Small intestine (tissue), 7 donors: Measurements from ENCODE around the gene SPATA31C1. TPM values are rescaled to one million over a fixed set of nuclear protein-coding genes. Genes with fewer than 3 reads are reported as not detected.

Source experiments
- DNase-seq, 2 donors: peaks; one replicate each; pipeline versions ENCODE4 v3.0.0 to v3.0.0-alpha.2; 2013
- FAIRE-seq: peaks from 2 replicates; lab custom pipeline; 2012; peaks lifted over from hg19 to GRCh38; lab: Jason Lieb, UNC
- H3K27ac ChIP-seq, 3 donors: one replicate each; pipeline ENCODE4 v1.5.1; 2013; ENCODE audit warnings: low read length in 2 of 3, mild to moderate bottlenecking in 2 of 3, control low read depth in 1 of 3, inconsistent platforms in 1 of 3, low read depth in 1 of 3, moderate library complexity in 1 of 3
- H3K27me3 ChIP-seq, 3 donors: one replicate each; pipeline ENCODE4 v1.6.1; 2013; ENCODE audit warnings: low read length in 3 of 3, inconsistent platforms in 1 of 3; ENCODE audit not compliant: control insufficient read depth in 3 of 3, insufficient read depth in 3 of 3
- H3K36me3 ChIP-seq, 3 donors: one replicate each; pipeline ENCODE4 v1.6.1; 2013; ENCODE audit warnings: low read length in 3 of 3, inconsistent platforms in 1 of 3, low read depth in 1 of 3, mild to moderate bottlenecking in 1 of 3, moderate library complexity in 1 of 3; ENCODE audit not compliant: control insufficient read depth in 3 of 3, insufficient read depth in 2 of 3
- H3K4me1 ChIP-seq, 3 donors: one replicate each; pipeline ENCODE4 v1.6.1; 2013; ENCODE audit warnings: low read length in 2 of 3, inconsistent platforms in 1 of 3, low read depth in 1 of 3, mild to moderate bottlenecking in 1 of 3, moderate library complexity in 1 of 3; ENCODE audit not compliant: control insufficient read depth in 3 of 3, insufficient read depth in 2 of 3
- H3K4me3 ChIP-seq, 3 donors: one replicate each; pipeline ENCODE4 v1.5.1; 2013; ENCODE audit warnings: low read length in 3 of 3, control low read depth in 1 of 3, inconsistent platforms in 1 of 3, low read depth in 1 of 3, mild to moderate bottlenecking in 1 of 3, moderate library complexity in 1 of 3
- H3K9me3 ChIP-seq, 2 donors: one replicate each; pipeline ENCODE4 v1.6.1; 2013; ENCODE audit warnings: low read depth in 1 of 2, low read length in 1 of 2; ENCODE audit not compliant: control insufficient read depth in 2 of 2, insufficient read depth in 1 of 2
- WGBS, 3 donors: extraction: QIAGEN DNeasy Blood & Tissue Kit; methylation state at CpG; one replicate each; pipeline ENCODE4 v1.1.7; 2013; 5-methylcytosine and 5-hydroxymethylcytosine counted together
- polyA plus RNA-seq, 4 donors: library from polyadenylated mRNA; stranded (reverse) in 3 of 4; unstranded in 1 of 4; fragments of 200-250 nt in 3 of 4; fragments of 120-200 nt in 1 of 4; gene quantifications; one replicate each; pipeline versions ENCODE4 v1.2.1 to v1.2.3, GENCODE V29; 2013
- donor health status: healthy with polysubstance abuse.
- donor health status: control.
- donor health status: control.
- donor health status: Bipolar disorder and iron deficiency.
- donor health status: healthy.

Gene SPATA31C1
- polyA plus RNA-seq, 4 donors: 0.13 TPM; not detected in 3

GRCh38 chr9:87954230-87954629 is 36.5 kb downstream of the SPATA31C1 start:
- Histone ChIP-seq H3K4me3 (no peak overlapping the region), H3K36me3 (no peaks in the 10 kb centered on the region), H3K27me3 (no peaks in the 10 kb centered on the region), H3K27ac (peak overlapping the region in 1 of 3 donors; percentile 27), H3K4me1 (no peaks in the 10 kb centered on the region), H3K9me3 (peaks cover 0 to 21% of the 10 kb centered on the region in 2 donors)
- FAIRE-seq (no peak), DNase-seq (peak; percentile 32 to 59)
- WGBS, 3 donors: 43 to 66% (median 44%) methylated on average over 3 of the region's 3 CpGs

- no peaks in the 10 kb centered on the region for H3K27me3 ChIP-seq
- DNase-seq (no peak), FAIRE-seq (no peak)
- WGBS, 3 donors: 69 to 92% (median 77%) methylated on average over 7 of the region's 7 CpGs
- no peak overlapping the region for H3K27ac ChIP-seq
- H3K36me3 ChIP-seq: no peaks in the 10 kb centered on the region
- no peak overlapping the region for H3K4me3 ChIP-seq
- H3K4me1 ChIP-seq: peaks cover 0 to 15% (median 5%) of the 10 kb centered on the region in 3 donors
- H3K9me3 ChIP-seq: peaks cover 0 to 23% of the 10 kb centered on the region in 2 donors
Measured at GRCh38 chr9:87957839-87958238, 40.1 kb downstream of the SPATA31C1 start.

- H3K36me3 ChIP-seq: no peaks in the 10 kb centered on the region
- H3K27me3 ChIP-seq: no peaks in the 10 kb centered on the region
- DNase-seq (peak in 1 of 2 donors; percentile 61), FAIRE-seq (no peak)
- peaks cover 0 to 15% (median 5%) of the 10 kb centered on the region in 3 donors for H3K4me1 ChIP-seq
- peaks cover 0 to 23% of the 10 kb centered on the region in 2 donors for H3K9me3 ChIP-seq
- WGBS, 3 donors: 59 to 85% (median 62%) methylated on average over 1 of the region's 1 CpG
- H3K27ac ChIP-seq: no peak overlapping the region
- H3K4me3 ChIP-seq: no peak overlapping the region
Measured at GRCh38 chr9:87958591-87958990, 40.8 kb downstream of the SPATA31C1 start.

- 8 to 32% (median 21%) methylated on average over 4 of the region's 4 CpGs for WGBS, 3 donors
- H3K4me1 ChIP-seq: peaks cover 0 to 15% (median 5%) of the 10 kb centered on the region in 3 donors
- DNase-seq (peak in 1 of 2 donors; percentile 93), FAIRE-seq (no peak)
- peaks cover 0 to 23% of the 10 kb centered on the region in 2 donors for H3K9me3 ChIP-seq
- H3K36me3 ChIP-seq: peaks cover 0 to 7% (median 0%) of the 10 kb centered on the region in 3 donors
- peak overlapping the region in 2 of 3 donors; percentile 49 to 68 for H3K27ac ChIP-seq
- H3K4me3 ChIP-seq: no peak overlapping the region
- H3K27me3 ChIP-seq: no peaks in the 10 kb centered on the region
Measured at GRCh38 chr9:87959916-87960581, 42.3 kb downstream of the SPATA31C1 start.

GRCh38 chr9:87963770-87964169 is 46.0 kb downstream of the SPATA31C1 start:
- H3K4me1 ChIP-seq: peaks cover 0 to 15% (median 5%) of the 10 kb centered on the region in 3 donors
- WGBS, 3 donors: 86 to 89% (median 88%) methylated on average over 6 of the region's 6 CpGs
- H3K27ac ChIP-seq: no peak overlapping the region
- FAIRE-seq (no peak), DNase-seq (no peak)
- no peaks in the 10 kb centered on the region for H3K27me3 ChIP-seq
- H3K36me3 ChIP-seq: peaks cover 0 to 28% (median 0%) of the 10 kb centered on the region in 3 donors
- H3K4me3 ChIP-seq: no peak overlapping the region
- peaks cover 0 to 15% of the 10 kb centered on the region in 2 donors for H3K9me3 ChIP-seq

GRCh38 chr9:87964826-87965225 is 47.1 kb downstream of the SPATA31C1 start:
- no peak overlapping the region for H3K4me3 ChIP-seq
- H3K27ac ChIP-seq: no peak overlapping the region
- FAIRE-seq: no peak
- peaks cover 0 to 5% of the 10 kb centered on the region in 2 donors for H3K9me3 ChIP-seq
- peaks cover 0 to 15% (median 5%) of the 10 kb centered on the region in 3 donors for H3K4me1 ChIP-seq
- no peaks in the 10 kb centered on the region for H3K27me3 ChIP-seq
- H3K36me3 ChIP-seq: peaks cover 0 to 39% (median 0%) of the 10 kb centered on the region in 3 donors
- no peak for DNase-seq
- 62 to 76% (median 69%) methylated on average over 4 of the region's 4 CpGs for WGBS, 3 donors

- DNase-seq (no peak), FAIRE-seq (no peak)
- 78 to 85% (median 81%) methylated on average over 6 of the region's 6 CpGs for WGBS, 3 donors
- Histone ChIP-seq H3K27me3 (no peaks in the 10 kb centered on the region), H3K27ac (no peak overlapping the region), H3K36me3 (peaks cover 0 to 64% (median 0%) of the 10 kb centered on the region in 3 donors), H3K4me1 (peaks cover 0 to 2% (median 0%) of the 10 kb centered on the region in 3 donors), H3K9me3 (no peaks in the 10 kb centered on the region), H3K4me3 (no peak overlapping the region)
Measured at GRCh38 chr9:87968155-87968554, 50.4 kb downstream of the SPATA31C1 start.

- Histone ChIP-seq H3K36me3 (peaks cover 0 to 57% (median 0%) of the 10 kb centered on the region in 3 donors), H3K4me1 (peaks cover 0 to 3% (median 2%) of the 10 kb centered on the region in 3 donors), H3K27me3 (no peaks in the 10 kb centered on the region), H3K27ac (no peak overlapping the region), H3K4me3 (no peak overlapping the region), H3K9me3 (no peaks in the 10 kb centered on the region)
- DNase-seq: no peak
- no peak for FAIRE-seq
- 90 to 95% (median 93%) methylated on average over 9 to 10 of the region's 10 CpGs for WGBS, 3 donors
Measured at GRCh38 chr9:87970602-87971001, 52.8 kb downstream of the SPATA31C1 start.
